A549 (cell line): ENCODE measurements around the gene FAM193A.

Source experiments
- CTCF ChIP-seq: fragments of >200 bp; sonication (Bioruptor Twin); formaldehyde crosslinking; IDR thresholded peaks from 3 replicates; pipeline ENCODE4 v1.5.1; 2016
- E2F6 ChIP-seq: IDR thresholded peaks from 2 replicates; pipeline ENCODE4 v1.6.1; 2012; ENCODE audit warnings: low read depth, borderline replicate concordance
- KDM5A ChIP-seq: fragments of 200-600 bp; sonication (generic); IDR thresholded peaks from 2 replicates; pipeline ENCODE4 v1.6.1; 2016; ENCODE audit warnings: antibody characterized with exemption, mild to moderate bottlenecking
- RAD21 ChIP-seq, 2 experiments: fragments of >200 bp in 1 of 2; sonication (Bioruptor Twin) in 1 of 2; formaldehyde crosslinking in 1 of 2; IDR thresholded peaks in 1 of 2; conservative IDR thresholded peaks in 1 of 2; 2 replicates in 1 of 2; 3 replicates in 1 of 2; pipeline ENCODE4 v1.6.1; 2012 to 2018; ENCODE audit warnings: inconsistent platforms in 1 of 2

- TF ChIP-seq E2F6 (no peak), CTCF (no peak), KDM5A (no peak), RAD21 (conservative IDR thresholded peaks at IDR 0.05 in 1 of 2, IDR thresholded peaks at IDR 0.05 in 1 of 2) (no peak)
These were observed 231.7 kb downstream of the FAM193A start for GRCh38 chr4:2768124-2768523.
